ENCODE results near the gene CARD6.
"Not testable (repeated sequence)": the region's sequence is repeated elsewhere in the genome, so short reads cannot be mapped to it uniquely, and the experiment has no call there.

Gene CARD6

DNA sequence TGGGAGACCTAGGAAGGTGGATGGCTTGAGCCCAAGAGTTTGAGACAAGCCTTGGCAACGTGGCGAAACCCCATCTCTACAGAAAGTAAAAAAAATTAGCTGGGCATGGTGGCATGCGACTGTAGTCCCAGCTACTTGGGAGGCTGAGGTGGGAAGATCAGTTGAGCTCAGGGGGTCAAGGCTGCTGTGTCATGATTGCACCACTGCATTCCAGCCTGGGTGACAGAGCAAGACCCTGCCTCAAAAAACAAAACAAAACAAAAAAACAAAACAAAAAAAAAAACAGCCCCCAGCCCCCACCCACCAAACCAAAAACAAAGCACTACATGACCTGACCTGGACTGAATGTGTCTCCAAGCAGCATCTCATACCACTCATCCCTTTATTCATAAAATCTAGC is 34.8 kb downstream of the CARD6 start:
- DNase-seq: no peak

DNA sequence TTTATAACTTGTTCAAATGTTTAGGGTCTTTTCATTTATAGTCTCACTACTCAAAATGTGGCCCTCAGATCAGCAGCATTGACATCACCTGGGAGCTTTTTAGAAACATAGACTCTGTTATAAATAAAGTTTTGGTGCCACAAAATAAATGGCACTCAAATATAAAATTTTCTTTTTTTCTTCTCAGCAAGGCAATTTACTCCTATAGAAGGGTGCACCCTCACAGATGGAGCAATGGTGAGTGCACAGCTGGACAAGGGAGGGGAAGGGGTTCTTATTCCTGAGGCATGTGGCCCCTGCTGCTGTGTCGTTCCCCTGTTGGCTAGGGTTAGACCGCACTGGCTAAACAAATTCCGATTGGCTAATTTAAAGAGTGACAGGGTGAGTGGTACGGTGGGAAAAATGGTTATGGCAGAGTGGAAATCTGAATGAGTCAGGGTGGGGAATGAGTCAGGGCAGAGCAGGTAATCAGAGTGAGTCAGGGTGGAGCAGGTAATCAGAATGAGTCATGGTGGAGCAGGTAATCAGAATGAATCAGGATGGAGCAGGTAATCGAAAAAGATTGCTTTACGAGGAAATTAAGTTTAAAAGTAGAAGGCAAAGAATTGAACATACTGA is 36.3 kb downstream of the CARD6 start:
- no peak for DNase-seq

DNA sequence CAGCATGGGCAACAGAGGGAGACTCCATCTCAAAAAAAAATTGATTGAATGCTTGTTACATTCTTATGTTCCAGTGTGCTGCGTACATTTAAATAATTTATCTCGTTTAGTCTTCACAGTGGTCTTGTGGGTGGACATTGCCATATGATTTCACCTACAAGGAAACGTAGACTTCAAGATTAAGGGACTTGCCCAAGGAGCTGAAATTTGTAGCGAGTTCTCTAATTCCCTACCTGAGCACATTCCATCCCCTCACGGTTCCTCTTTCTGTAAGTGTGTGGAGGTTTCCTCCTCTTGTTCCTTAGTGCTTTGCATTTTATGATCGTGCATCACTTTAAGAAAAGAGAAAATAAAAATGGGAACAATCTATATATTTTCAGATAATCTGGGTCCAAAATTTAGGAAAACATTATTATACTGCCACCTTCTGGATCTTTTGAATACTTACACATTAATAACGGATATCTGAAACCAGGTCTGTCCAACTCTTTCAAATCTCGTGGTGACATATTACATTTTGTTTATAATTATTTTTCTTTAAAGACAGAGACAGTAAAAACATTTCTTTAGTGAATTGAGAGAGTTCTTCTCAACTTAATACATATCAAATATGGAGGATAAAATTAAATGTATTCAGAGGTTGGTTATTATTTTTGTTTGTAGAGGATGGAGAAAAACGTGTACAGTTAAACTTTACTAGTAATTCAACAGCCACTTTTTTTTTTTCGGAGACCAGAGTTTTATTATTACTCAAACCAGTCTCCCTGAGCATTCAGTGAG is 38.2 kb downstream of the CARD6 start:
- peak; percentile 5 to 33 for DNase-seq

GRCh38 chr5:40882291-40882690 is 41.1 kb downstream of the CARD6 start:
- no peak for DNase-seq

DNA sequence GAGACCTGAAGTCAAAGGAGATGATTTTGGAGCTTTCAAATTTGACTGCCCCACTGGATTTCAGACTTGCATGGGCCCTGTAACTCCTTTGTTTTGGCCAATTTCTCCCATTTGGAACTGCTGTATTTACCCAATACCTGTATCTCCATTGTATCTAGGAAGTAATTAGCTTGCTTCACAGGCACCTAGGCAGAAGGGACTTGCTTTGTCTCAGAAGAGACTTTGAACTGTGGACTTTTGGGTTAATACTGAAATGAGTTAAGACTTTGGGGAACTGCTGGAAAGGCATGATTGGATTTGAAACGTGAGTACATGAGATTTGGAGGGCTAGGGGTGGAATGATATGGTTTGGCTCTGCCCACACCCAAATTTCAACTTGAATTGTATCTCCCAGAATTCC is 41.9 kb downstream of the CARD6 start:
- not testable (repeated sequence) for DNase-seq

GRCh38 chr5:40895440-40896425 is 54.6 kb downstream of the CARD6 start:
- peak in 1 of 2 experiments; percentile 6 for DNase-seq

DNA sequence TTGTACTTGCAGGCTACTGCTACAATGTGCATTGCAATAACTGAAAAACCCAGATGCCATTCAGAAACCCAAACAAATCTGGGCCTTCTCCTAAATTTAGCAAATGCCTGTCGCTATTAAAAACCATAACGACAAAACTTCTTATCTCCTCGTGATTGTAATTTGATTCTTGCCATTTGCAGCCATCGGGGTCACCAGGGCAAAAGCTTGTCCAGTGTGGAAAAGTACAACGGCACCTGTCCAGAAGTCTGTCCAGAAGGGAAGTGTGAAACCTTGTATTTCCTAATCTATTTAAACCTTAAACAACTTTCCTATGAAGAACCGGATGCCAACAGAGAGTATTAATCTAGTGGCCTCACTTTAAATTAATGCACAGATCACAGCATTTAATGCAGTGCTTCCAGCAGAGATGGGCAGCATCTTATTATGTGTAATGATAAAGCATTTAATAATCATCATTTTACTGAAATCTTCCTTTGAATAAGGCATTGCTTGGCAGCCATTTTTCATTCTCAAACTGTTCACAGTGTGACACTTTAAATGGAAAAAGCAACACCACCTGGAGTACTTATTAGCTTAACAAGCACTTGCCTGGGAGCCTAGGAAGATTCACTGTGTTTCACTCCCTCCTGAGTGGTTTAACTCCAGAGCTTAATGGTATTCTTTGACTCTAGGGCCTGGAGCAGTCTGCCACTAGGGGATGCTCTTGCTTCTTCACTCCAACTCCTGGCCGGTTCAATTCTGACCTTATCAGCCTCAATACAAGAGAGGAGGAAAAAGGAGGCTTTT is 63.2 kb downstream of the CARD6 start:
- peak; percentile 49 to 83 for DNase-seq

DNA sequence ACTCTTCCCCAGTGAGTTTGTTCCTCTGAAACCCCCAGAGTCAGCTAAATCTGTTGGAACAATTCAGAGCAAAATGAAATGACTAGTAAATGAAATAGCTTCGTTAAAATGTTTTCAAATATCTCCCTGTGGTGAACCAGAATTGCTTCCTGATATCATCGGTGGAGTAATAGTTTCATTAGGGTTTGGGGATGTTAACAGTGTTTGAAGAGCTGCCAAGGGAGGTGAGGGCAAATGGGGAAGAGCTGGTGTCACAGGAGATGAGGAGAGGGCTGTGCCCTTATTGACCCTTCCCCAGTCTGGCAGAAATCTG is 63.8 kb downstream of the CARD6 start:
- no peak for DNase-seq

DNA sequence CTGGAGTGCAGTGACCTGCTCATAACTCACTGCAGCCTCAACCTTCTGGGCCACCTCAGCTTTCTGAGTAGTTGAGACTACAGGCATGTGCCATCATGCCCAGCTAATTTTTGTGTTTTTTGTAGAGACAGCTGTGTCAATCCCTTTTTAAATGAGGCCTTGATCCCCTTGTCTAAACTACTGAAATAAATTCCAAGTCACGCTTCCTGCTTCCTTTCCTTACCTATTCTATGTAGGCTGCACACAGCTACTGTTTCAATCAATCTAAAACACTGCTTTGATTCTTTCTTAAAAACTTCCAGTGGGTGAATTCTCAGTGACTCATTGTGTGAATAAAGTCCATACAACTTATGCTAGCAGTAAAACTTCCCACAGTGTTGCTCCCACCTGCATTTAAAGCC is 65.2 kb downstream of the CARD6 start:
- no peak for DNase-seq

GRCh38 chr5:40909264-40909663 is 68.1 kb downstream of the CARD6 start, which contains the start of gene C7:
TSS of gene C7 (plus strand) at chr5:40909497. CDS start at chr5:40909611, 114 bp downstream.
- DNase-seq: no peak

GRCh38 chr5:40909723-40910122 is 68.6 kb downstream of the CARD6 start:
- no peak for DNase-seq
